HuH-7.5 (cell line): ENCODE measurements around the gene MRM3.
"Not testable (repeated sequence)": the region's sequence is repeated elsewhere in the genome, so short reads cannot be mapped to it uniquely, and the experiment has no call there.

Experiments used
- DNase-seq: peaks from one replicate; pipeline ENCODE4 v3.0.0; 2011; ENCODE audit warnings: low spot score

MRM3 gene

DNA sequence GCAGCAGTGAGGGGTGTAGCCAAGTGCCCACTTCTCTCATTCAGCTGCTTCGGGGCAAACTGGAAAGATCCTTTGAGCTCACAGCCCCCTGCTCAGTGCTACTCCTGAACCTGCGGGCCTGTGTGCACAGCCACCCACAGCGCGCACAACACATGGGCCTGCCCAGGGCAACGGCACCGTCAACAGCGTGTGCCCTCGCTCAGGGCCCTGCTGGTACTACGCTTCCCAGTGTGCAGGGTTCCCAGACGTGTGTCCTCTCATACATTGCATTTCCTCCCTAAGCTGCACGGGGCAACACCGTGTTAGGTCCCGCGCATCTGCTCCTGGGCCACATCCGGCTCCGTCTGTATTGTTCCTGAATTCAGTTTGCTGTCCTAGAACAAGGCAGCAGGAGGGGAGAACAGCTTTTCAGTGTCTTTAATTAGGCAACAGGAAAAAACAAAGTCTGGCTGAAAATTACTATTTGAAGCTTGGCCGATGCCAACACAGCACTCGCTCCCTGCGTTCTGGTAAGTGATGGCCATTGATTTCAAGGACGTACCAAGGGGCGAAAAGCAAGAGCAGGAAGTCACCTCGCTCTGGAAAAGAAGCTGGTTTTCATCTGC is 15.2 kb downstream of the MRM3 start:
- DNase-seq, result no peak

DNA sequence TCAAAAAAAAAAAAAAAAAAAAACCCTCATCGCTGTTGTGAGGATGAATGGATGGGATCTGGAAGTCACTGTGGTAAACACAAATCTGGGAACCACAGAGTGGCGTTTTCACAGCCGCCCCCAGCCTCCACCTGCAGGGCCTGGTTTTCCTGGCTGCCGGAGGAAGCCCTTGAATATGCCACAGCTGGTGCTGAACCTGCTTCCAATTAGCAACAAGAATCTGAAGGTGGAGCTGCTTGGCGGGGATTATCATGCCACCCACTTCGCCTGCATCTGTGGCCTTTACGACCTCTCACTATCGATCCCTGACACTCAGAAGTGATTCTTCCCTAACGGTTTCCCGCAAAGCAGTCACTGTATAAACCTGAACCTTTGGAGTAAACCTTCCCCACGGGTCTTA is 16.1 kb downstream of the MRM3 start:
- DNase-seq, result no peak

DNA sequence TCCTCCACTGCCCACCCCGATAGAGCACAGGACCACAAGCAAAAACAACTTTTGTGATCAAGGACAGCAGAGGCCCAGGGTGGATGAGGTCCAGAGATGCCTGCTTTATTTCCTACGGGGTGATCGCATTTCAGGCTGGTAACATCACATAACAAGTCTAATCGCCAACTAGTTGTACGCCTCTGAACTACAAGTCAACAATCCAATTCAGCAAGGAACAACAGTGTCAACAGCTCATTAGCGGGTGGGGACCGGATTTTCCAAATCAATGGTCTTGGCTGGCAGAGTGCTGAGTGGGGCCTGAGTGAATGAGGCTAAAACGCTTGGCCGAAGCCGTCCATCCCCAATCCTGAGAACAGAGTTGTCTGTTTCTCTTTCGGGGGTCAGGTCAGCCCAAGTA is 17.1 kb downstream of the MRM3 start:
- DNase-seq, result no peak

DNA sequence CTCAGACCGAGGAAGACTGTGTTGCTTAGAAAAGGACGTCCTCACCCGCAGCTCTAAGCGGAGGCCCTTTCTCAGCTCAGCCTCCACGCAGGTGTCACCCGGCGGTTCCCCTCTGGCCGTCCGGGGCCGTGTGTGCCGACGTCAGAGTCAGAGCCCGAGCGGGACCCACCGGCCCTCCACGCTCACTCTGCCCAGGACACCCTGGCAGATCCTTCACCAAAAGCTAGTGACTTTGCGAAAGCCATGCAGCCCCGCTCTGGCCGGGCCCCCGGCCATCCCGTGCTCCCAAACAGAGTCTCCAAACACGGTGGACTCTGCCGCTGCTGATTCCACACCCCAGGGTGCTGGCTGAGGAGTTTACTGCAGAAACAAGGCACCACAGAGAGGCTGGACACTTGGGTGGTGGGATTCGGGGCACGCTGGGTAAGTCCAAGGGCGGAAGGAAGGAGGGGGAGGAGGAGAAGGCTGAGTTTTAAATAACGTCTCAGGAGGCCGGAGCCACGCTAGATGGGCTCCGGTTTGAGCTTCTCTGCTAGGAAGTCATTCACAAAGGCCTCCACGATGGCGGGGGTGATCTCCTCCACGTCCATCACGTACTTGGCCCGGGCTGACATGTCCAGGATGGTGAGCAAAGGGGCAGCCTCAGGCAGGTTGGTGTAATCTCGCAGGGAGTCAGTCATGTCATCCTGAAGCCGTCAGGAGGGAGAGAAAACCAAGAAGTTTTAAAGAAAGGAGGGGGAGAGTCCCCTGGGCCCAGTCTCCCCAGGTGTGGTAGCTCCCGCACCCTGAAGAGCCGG is 18.5 kb downstream of the MRM3 start:
- no peak for DNase-seq

DNA sequence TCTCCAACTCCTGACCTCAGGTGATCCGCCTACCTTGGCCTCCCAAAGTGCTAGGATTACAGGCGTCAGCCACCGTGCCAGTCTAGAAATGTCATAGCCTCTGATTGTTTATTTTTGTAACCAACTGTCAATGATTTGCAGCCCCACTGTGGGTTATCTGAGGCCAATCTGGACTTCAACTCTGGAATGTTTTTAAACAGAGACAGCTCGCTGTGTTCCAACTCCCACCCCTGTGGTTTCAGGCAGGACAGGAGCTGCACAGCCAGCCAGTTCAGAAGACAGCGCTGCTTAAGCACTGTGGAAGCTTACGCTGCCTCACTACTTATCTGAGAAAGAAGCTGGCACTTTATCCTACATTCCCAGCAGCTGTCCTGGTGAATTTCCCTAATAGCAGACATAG is 19.5 kb downstream of the MRM3 start:
- DNase-seq, result peak; percentile 35

DNA sequence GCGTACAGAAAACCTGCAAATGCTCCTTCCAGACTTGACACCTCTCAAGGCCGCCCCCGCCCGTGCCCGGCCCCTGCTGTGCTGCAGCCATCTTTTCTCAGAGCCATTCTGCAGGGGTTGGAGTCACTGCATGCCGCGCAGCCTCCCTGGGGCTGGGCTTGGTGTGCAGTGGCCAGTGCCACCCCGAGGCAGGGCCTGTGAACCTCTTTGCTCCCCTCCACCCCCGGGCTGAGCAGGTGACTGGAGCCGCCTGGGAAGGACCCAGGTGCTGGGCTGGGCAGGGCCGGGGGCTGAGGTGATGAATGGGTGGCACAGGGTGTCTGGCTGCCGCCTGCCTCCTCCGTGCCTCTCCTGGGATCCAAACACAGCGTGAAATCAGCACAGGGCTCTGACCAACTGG is 20.3 kb downstream of the MRM3 start:
- DNase-seq, result no peak

DNA sequence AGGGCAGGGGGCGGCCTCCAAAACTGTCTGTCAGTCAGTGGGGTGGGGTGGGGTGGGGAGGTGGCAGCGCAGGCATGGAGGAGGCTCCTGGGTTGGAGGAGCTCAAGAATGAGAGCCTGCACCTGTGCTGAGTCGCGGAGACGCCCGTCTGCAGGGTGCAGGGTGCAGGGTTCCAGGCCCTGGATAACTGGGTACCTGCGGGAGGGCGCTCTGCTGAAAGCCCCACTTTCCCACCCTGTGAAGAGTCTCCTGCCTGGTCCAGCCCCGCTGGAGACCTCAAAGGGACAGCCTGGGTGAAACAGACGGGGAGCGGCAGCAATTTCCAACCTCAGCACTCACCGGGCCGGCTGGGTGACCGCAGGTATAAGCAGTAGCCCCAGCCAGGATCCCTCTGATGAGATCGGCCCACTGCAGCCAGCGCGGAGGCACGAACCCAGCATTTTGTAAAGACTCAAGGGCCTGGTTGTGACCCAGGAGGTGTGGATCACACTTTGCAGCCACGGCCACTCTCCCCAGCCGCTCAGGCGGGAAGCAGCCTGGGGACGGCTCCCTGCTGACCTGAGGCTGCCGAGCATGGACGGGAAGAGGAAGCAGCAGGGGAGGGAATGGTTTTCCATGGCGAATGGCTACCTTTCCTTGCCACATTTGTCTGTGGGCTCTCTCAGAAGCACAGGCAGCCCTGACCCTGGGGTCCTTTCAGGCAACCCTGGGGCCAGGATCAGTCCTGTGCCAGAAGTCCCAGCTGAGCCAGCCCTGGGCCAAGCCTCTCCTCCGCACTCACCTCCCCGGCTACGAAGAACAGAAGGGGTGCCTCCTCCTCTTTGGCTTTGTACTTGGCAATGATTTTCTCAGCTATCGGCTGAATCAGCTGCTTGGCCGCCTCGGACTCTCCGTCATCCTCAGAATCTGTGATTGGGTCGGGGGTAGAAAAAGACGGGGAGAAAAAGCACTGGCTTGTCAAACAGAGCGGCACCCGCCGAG is 21.0 kb downstream of the MRM3 start:
- DNase-seq, result no peak

DNA sequence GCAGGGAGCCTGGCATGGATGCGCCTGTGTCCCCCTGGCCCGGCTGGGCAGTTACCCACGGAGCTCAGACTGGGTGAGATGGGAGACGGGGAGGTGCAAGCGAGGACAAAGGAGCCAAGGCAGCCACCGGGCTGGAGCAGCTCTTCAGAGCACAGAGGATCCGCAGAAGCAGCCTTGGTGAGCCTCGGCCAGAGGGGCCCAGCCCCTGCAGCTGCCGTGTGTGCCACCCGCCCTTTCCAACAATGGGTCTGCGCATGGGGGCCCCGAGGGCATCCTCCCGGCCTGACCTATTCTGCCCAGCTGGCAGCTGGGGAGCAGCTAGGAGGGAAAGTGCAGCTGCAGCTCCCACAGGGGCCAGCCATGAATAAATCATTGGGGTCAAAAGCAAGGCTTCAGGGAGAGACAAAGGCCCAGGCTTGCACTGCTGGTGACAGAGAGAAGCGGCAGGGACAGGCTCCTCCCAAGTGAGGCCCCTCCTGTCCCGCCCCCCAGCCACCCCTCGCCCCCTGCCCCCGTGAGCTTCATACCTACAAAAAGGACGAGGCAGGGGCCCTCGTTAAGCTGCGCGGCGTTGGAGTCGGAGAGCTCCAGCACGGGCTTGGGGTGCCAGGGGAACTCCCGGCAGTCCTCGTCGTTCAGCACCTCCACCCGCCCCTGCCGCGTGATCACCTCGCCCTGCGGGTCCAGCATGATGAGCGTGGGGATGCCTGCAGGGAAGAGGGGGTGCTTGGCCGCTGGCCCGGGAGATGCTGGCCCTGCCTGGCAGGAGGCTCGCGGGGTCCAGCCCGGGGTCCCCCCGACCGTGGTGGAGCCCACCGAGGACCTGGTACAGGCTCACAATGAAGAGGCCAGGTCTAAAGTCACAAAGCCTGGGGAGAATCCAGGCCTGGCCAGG is 22.6 kb downstream of the MRM3 start:
- no peak for DNase-seq

DNA sequence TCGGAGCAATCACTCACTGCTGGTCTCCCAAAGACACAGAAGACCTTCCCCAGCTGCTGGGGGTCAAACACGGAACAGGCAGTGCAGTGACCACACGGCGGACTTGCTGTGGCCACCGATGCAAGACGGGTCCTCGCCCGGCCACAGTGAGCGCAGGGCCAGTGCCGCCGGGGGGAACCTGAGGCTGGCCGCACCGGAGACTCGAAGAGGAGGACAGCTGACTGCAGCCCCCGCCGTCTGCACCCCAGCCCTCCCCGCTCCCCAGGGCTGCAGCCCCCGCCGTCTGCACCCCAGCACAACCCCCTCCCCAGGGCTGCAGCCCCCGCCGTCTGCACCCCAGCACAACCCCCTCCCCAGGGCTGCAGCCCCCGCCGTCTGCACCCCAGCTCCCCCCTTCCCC is 23.7 kb downstream of the MRM3 start:
- not testable (repeated sequence) for DNase-seq

DNA sequence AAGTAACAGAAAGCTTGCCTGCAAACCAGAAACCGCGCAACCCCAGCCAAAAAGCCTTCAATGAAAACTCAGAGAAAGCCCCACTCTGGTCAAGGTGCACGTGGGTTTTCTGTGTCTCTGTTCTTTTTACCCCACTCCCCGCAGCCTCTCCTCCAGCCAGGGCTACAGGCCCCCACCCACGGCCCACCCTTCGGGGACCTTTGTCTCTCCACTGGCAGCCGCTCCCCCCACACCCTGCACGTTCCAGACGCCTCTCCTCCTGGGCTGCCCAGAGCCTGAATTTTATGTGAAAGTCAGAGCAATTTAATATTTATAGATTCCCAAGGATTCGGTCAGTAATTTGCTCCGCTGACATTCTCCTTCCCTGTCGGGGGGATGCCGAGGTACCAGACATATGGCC is 24.2 kb downstream of the MRM3 start:
- no peak for DNase-seq

DNA sequence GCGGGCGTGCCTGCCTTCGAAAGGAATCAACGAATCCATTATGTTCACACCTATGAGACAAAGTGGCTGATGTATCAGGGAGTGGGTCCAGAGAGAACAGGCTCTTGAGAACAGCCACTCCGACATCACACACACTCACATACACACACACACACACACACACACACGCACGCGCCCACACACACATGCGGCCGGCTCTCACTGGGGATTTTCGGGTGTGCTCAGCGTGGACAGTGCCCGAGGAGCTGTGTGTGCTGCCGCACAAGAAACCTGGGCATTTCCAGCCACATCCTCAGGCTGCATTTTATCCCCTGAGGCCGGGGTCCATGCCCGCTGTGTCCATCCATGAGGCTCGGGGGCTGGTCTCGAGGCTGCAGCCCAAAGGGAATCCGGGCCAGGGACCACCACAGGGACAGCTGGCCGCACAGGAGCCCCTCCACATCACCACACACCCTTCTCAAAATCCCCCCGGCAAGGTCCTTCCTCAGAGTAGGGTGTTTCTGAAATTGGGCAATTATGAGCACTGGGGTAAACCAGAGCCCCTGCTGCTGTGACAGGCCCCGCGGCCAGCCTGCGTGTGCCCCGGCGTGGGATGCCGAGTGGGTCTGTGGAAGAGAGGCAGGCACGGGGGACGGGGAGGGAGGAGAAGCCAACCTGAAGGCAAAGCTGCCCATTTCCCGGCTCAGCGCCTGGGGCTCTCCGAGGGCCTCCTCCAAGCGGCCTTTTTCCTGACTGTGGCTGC is 24.8 kb downstream of the MRM3 start:
- no peak for DNase-seq

DNA sequence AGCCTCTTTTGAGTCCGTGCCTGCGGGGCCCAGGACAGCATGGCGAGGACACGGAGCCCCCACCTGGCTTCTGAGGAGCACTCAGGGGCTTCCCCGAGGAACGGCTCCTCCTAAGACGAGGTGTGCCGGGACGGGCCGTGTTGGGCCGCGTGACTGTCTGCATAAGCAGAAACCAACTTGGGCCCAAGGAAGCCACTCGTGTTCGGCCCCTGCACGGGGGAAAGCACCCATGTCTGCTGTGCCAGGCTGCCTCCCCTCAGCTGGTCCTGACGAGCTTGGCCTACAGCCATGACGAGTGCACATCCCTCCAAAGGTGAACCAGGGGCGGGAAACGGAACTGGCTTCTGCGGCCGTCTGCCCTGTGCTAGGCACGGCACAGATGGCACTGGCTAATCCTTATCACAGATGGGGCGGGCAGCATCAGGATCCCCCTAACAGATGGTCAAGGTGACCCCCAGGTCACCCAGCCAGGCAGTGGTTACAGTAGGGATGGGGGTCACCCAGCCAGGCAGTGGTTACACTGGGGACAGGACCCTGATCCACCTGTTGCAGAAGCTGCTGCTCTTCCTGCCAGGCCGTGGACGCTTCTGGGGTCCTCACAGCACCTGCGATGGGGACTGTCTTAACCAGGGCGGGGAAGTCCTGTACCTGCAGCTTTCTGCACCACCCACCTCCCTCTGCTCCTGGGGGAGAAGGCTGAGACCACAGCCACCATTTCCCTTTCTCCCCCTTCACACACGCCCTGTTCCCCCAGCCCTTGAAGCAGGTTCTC is 25.6 kb downstream of the MRM3 start:
- DNase-seq, result no peak

DNA sequence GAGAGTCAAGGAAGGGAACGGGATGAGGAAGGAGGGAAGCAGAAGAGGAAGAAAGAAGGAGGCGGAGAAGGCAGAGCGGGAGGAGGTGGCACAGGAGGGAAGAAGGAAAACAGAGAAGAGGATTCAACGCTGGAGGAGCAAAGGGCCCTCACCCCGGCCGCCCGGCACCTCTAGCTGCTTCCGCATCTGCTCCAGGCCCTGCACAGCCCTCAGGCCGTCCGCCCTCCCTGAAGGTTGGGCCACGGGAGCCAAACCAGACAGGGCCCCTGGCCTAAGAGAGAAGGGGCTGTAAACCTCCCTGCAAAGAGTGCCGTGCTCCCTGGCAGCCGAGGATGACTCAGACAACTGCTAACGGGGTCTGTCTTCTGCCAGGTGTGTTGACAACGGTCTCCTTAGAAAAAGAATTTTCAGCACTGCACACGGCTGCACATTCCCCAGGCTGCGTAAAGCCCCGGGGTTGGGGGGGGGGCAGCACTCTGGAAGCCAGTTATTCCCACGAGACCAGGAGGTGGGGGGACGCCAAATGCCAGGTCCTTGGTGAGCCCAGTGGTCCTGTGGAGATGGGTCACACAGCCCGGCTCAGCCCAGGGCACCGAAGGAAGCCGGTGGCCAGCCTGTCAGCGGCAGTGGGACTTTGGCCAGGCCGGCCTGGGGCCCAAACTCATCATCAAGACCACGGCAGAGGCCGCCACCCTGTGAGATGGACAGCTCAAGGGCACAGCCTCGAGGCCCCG is 29.1 kb downstream of the MRM3 start:
- DNase-seq, result no peak

DNA sequence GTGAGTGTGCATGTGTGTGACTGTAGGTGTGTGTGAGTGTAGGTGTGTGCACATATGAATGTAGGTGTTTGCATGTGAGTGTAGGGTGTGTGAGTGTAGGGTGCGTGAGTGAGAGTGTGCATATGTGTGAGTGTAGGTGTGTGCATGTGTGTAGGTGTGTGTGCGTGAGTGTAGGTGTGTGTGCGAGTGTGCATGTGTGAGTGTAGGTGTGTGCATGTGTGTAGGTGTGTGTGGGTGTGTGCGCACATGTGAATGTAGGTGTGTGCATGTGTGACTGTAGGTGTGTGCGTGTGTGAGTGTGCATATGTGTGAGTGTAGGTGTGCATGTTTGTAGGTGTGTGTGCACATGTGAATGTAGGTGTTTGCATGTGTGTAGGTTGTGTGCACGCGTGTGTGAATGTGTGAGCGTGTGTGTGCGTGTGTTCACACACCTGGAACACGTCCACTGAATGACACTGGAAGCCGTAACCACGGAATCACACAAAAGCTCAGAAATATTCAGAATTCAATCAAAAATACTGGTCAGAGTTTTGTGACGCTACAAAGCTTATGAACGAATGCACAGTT is 30.6 kb downstream of the MRM3 start:
- DNase-seq, result no peak

DNA sequence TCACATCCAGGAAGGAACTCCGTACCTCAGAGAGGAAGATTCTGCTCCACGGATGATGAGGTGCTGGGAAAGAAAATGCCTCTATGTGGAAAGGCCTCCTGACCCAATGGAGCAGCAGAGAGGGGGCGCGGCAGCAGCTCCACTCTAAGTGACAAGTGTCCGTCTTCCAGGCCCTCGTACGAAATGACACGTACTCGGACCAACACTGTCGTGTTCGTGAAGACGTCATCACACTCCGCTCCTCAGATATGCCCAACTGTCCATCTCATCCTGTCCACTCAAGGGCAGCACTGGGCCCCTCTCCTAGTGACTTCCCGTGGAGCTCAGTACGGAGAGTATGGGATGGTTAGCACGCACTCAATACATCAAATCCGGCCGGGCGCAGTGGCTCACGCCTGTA is 32.2 kb downstream of the MRM3 start:
- no peak for DNase-seq

DNA sequence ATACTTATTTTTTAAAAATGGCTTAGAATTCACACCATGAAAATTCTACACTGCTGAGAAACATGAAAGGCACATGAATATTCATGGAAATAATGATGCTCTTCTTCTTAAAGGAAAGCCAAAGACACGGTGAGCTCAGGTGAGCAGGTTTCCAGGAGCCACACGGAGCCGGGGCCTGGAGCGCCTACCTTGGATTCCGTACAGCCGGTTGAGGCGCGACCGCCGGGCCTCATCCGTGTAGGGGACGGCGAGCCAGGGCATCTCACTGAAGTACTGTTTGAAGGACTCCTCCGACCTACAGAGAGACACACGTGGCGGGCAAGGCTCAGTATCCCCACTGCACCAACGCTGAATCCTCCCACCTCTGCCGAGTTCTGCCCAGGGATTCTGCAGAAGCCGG is 37.1 kb downstream of the MRM3 start:
- DNase-seq, result no peak

DNA sequence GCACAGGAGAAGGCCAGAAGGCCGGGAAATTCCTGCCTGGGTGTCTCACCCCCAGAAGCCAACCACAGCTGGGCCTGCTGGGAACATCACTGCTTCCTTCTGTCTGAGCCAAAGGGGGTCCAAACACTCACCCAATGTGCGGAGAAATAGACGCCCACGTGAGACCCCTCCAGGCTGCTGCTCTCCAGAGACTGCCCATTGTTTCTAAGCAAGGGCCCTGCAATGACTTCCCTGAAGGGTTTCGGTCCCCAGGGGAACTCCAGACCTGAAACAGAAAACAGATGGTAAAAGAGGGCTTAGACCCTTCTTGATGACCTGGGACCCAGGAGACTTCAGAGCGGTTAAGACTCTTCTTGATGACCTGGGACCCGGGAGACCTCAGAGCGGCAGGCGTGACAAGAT is 41.3 kb downstream of the MRM3 start:
- no peak for DNase-seq

DNA sequence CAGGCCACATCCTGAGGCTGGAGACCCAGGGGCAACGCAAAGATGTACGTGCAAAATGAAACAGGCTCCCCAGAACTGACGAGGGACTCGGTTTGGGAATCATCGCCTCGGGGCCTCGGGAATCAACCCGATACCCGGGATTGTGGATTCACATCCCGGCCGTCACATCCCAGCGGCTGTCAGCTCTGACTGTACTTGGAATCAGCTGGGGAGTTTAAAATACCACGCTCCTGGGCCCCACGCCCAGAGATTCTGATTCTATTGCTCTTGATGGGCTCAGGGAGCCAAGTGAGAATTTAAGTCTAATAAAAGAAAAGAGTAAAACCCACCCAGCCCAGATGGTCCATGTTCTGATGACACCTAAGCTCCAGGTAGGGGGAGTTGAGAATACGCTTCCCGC is 42.2 kb downstream of the MRM3 start:
- no peak for DNase-seq

DNA sequence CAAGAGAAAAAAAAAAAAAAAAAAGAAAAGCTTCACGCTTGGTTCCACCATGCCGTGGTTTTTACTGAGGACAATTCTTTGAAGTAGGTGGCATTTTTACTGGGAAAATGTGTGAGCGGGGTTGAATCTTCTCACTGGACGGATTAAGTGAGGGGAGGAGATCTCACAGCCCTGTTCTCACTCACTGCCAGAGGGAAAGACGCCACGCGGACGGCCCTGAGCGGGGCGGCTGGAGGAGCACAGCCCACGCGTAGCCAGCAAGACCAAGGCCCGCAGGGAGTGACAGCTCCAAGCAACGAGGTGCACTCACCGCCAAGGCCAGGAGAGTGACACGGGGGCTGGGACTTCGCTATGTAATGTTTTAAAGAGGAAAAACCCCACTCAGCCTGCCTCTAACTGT is 43.1 kb downstream of the MRM3 start:
- no peak for DNase-seq
